HG03439 (cell line): Measurements from ENCODE around the gene FOS.
"Not testable (repeated sequence)": the region's sequence is repeated elsewhere in the genome, so short reads cannot be mapped to it uniquely, and the experiment has no call there.

Experiments used
- ATAC-seq: cut with Tn5 transposase; IDR thresholded peaks from one replicate; pipeline ENCODE4 v1.9.1; 2021; ENCODE audit warnings: mild to moderate bottlenecking, moderate library complexity; ENCODE audit not compliant: unreplicated experiment

FOS gene

GRCh38 chr14:75293920-75294648 lies 15.5 kb downstream of the FOS start:
- peak; percentile 92 for ATAC-seq

GRCh38 chr14:75294649-75295033 lies 16.0 kb downstream of the FOS start:
- ATAC-seq: no peak

- ATAC-seq: no peak
Observed at GRCh38 chr14:75295061-75295461, 16.4 kb downstream of the FOS start.

- no peak for ATAC-seq
Observed at GRCh38 chr14:75295491-75296345, 17.1 kb downstream of the FOS start.

- no peak for ATAC-seq
Observed at GRCh38 chr14:75297411-75298040, 18.9 kb downstream of the FOS start.

- no peak for ATAC-seq
Observed at GRCh38 chr14:75298187-75298965, 19.7 kb downstream of the FOS start.

- no peak for ATAC-seq
Observed at GRCh38 chr14:75299059-75299458, 20.4 kb downstream of the FOS start.

GRCh38 chr14:75299576-75299975 lies 20.9 kb downstream of the FOS start:
- no peak for ATAC-seq

GRCh38 chr14:75301666-75302325 lies 23.2 kb downstream of the FOS start:
- no peak for ATAC-seq

GRCh38 chr14:75303381-75303789 lies 24.8 kb downstream of the FOS start:
- ATAC-seq: no peak

GRCh38 chr14:75306410-75306809 lies 27.8 kb downstream of the FOS start:
- ATAC-seq: not testable (repeated sequence)

- ATAC-seq: peak; percentile 52
Observed at GRCh38 chr14:75306927-75307699, 28.5 kb downstream of the FOS start.

- no peak for ATAC-seq
Observed at GRCh38 chr14:75307700-75308379, 29.2 kb downstream of the FOS start.

GRCh38 chr14:75308991-75309390 lies 30.4 kb downstream of the FOS start:
- ATAC-seq: not testable (repeated sequence)

- ATAC-seq: not testable (repeated sequence)
Observed at GRCh38 chr14:75309561-75309960, 30.9 kb downstream of the FOS start.

- ATAC-seq: no peak
Observed at GRCh38 chr14:75310295-75311111, 31.9 kb downstream of the FOS start.

- no peak for ATAC-seq
Observed at GRCh38 chr14:75311356-75311755, 32.7 kb downstream of the FOS start.

- no peak for ATAC-seq
Observed at GRCh38 chr14:75312341-75312740, 33.7 kb downstream of the FOS start.
